LNCaP clone FGC (cell line): Measurements from ENCODE around the gene FXYD5.

Experiments
- DNase-seq: peaks from one replicate; pipeline ENCODE4 v3.0.0-alpha.2; 2011; ENCODE audit warnings: low read depth
- H3K4me3 ChIP-seq: 2 replicates; pipeline ENCODE4 v1.5.1; 2011; ENCODE audit warnings: mild to moderate bottlenecking, low read depth, low read length, control low read depth
- TF ChIP-seq, protein P1 (sequence below): IDR thresholded peaks from 2 replicates; pipeline ENCODE4 v1.5.1; 2012; ENCODE audit warnings: mild to moderate bottlenecking; ENCODE audit not compliant: control insufficient read depth, insufficient read depth; ENCODE audit errors: extremely low read depth

Gene FXYD5

GRCh38 chr19:35174226-35174625 is 19.7 kb downstream of the FXYD5 start:
- TF ChIP-seq, protein P1, sequence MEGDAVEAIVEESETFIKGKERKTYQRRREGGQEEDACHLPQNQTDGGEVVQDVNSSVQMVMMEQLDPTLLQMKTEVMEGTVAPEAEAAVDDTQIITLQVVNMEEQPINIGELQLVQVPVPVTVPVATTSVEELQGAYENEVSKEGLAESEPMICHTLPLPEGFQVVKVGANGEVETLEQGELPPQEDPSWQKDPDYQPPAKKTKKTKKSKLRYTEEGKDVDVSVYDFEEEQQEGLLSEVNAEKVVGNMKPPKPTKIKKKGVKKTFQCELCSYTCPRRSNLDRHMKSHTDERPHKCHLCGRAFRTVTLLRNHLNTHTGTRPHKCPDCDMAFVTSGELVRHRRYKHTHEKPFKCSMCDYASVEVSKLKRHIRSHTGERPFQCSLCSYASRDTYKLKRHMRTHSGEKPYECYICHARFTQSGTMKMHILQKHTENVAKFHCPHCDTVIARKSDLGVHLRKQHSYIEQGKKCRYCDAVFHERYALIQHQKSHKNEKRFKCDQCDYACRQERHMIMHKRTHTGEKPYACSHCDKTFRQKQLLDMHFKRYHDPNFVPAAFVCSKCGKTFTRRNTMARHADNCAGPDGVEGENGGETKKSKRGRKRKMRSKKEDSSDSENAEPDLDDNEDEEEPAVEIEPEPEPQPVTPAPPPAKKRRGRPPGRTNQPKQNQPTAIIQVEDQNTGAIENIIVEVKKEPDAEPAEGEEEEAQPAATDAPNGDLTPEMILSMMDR: no peak
- no peak overlapping the region for H3K4me3 ChIP-seq

DNA sequence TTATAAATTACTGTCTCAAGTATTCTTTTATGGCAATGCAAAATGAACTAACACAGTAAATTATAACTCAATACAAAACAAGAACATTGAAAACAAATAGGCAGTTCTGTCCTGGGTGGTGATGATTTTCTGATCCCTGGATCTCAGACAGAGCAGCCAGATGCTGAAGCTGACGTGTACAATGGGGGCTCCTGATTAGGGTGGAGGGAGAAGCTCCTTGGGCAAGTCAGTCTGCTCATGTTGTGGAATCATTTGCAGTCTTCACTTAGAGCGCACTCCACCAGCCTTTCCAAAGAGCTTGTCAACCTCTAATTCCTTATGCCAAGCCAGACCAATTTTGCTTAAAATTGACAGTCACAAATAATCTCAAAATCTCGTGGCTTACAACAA is 21.6 kb downstream of the FXYD5 start:
- H3K4me3 ChIP-seq: no peak overlapping the region
- TF ChIP-seq, protein P1: no peak
- no peak for DNase-seq

More at GRCh38 chr19:35174226-35174625, 19.7 kb downstream of the FXYD5 start:
- DNase-seq: no peak

DNA sequence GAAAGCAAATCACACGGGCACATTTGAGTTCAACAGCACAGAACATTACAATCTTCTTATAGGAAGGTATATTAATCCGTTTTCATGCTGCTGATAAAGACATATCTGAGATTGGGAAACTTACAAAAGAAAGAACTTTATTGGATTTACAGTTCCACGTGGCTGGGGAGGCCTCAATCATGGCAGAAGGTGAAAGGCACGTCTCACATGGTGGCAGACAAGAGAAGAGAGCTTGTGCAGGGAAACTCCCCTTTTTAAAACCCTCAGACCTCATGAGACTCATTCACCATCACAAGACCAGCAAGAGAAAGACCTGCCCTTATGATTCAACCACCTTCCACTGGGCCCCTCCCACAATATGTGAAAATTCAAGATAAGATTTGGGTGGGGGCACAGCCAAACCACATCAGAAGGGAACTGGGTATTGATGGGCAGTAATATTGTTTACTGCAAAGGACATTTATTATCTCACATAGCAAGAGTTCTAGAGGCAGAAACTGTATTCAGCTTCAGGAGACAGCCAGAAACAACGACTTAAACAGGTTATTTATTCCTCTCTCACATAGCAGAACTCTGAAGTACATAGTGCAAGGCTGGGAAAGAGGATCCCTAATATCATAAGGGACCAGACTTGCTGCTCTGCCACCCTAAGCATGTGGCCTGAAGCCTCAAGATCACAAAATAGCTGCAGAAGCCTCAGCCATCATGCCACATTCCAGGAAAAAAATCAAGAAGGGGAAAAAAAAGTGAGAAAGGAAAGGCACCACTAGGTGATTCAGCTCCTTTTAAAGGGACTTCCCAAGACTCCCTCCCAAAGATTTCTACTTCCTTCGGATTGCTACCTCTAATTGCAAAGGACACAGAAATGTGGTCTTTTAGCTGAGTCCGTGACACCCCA is 23.1 kb downstream of the FXYD5 start:
- TF ChIP-seq, protein P1: no peak
- H3K4me3 ChIP-seq: no peak overlapping the region
- DNase-seq: no peak

GRCh38 chr19:35178701-35179100 is 24.2 kb downstream of the FXYD5 start:
- H3K4me3 ChIP-seq: no peak overlapping the region
- TF ChIP-seq, protein P1: no peak
- DNase-seq: no peak

- DNase-seq: no peak
- H3K4me3 ChIP-seq: no peak overlapping the region
- TF ChIP-seq, protein P1: no peak
These were observed 25.3 kb downstream of the FXYD5 start for GRCh38 chr19:35179830-35180229.

GRCh38 chr19:35181387-35181786 is 26.9 kb downstream of the FXYD5 start:
- no peak for DNase-seq
- no peak overlapping the region for H3K4me3 ChIP-seq
- TF ChIP-seq, protein P1: no peak
